Neural cell (in vitro differentiated cells): ENCODE results near the gene PRAMEF20. TPM values are rescaled to one million over a fixed set of nuclear protein-coding genes. Genes with fewer than 3 reads are reported as not detected.
"Not testable (repeated sequence)": the region's sequence is repeated elsewhere in the genome, so short reads cannot be mapped to it uniquely, and the experiment has no call there.

ENCODE experiments used
- H2AFZ ChIP-seq: fragments of 200-600, 300-800 bp; sonication (generic), shearing (Covaris generic); 2 replicates; pipeline ENCODE4 v1.6.0; 2014; ENCODE audit warnings: low read depth, mild to moderate bottlenecking, antibody characterized with exemption, low read length, moderate library complexity
- H3F3A ChIP-seq: fragments of 200-600 bp; shearing (Covaris generic); 2 replicates; pipeline ENCODE4 v1.6.1; 2016; ENCODE audit warnings: mild to moderate bottlenecking, moderate library complexity, mixed read lengths, antibody characterized with exemption, low read length; ENCODE audit not compliant: insufficient read depth, poor library complexity, severe bottlenecking
- H3K27ac ChIP-seq: fragments of 200-600, 300-800 bp; sonication (generic), shearing (Covaris generic); 2 replicates; pipeline ENCODE4 v1.5.1; 2014; ENCODE audit warnings: mild to moderate bottlenecking, low read length, moderate library complexity
- H3K27me3 ChIP-seq: fragments of 300-800, 200-600 bp; sonication (generic), shearing (Covaris generic); 2 replicates; pipeline ENCODE4 v1.6.0; 2014; ENCODE audit warnings: mild to moderate bottlenecking, low read depth, low read length, moderate library complexity; ENCODE audit not compliant: insufficient read depth
- H3K36me3 ChIP-seq: fragments of 300-800, 200-600 bp; sonication (generic), shearing (Covaris generic); 2 replicates; pipeline ENCODE4 v1.5.1; 2014; ENCODE audit warnings: mild to moderate bottlenecking, antibody characterized with exemption, low read length, moderate library complexity; ENCODE audit not compliant: insufficient read depth
- H3K4me2 ChIP-seq: fragments of 300-800, 200-600 bp; sonication (generic), shearing (Covaris generic); 2 replicates; pipeline ENCODE4 v1.6.0; 2014; ENCODE audit warnings: mild to moderate bottlenecking, low read length
- H3K4me3 ChIP-seq: fragments of 300-800, 200-600 bp; sonication (generic), shearing (Covaris generic); 2 replicates; pipeline ENCODE4 v1.5.1; 2014; ENCODE audit warnings: mild to moderate bottlenecking, low read length, moderate library complexity
- H3K79me2 ChIP-seq: fragments of 200-600 bp; shearing (Covaris generic); replicated peaks from 2 replicates; pipeline ENCODE4 v1.6.0; 2014; ENCODE audit warnings: mild to moderate bottlenecking, low read length, moderate library complexity; ENCODE audit not compliant: insufficient read depth
- H3K9ac ChIP-seq: fragments of 300-800, 200-600 bp; sonication (generic), shearing (Covaris generic); 2 replicates; pipeline ENCODE4 v1.6.1; 2016; ENCODE audit warnings: mild to moderate bottlenecking, low read length, mixed read lengths
- H3K9me2 ChIP-seq: fragments of 200-600 bp; shearing (Covaris generic); 2 replicates; pipeline ENCODE4 v1.6.1; 2016; ENCODE audit warnings: mild to moderate bottlenecking, low read length, mixed read lengths; ENCODE audit not compliant: insufficient read depth
- H3K9me3 ChIP-seq: fragments of 200-600, 300-800 bp; sonication (generic), shearing (Covaris generic); 2 replicates; pipeline ENCODE4 v1.6.1; 2016; ENCODE audit warnings: mild to moderate bottlenecking, mixed run types, low read length, moderate library complexity, mixed read lengths
- H4K20me1 ChIP-seq: fragments of 200-600 bp; shearing (Covaris generic); 2 replicates; pipeline ENCODE4 v1.6.1; 2016; ENCODE audit warnings: mild to moderate bottlenecking, mixed run types; ENCODE audit not compliant: insufficient read depth
- EP300 ChIP-seq: fragments of 450-650 bp; conservative IDR thresholded peaks from 2 replicates; pipeline ENCODE4 v1.6.1; 2014; ENCODE audit warnings: antibody characterized with exemption, mild to moderate bottlenecking, moderate library complexity; ENCODE audit not compliant: poor library complexity, severe bottlenecking
- EZH2 ChIP-seq: fragments of 200-600, 300-800 bp; shearing (Covaris generic), sonication (generic); IDR thresholded peaks from 2 replicates; pipeline ENCODE4 v1.6.1; 2014; ENCODE audit warnings: antibody characterized with exemption, low read length, borderline replicate concordance, mild to moderate bottlenecking; ENCODE audit not compliant: insufficient read depth, poor library complexity, severe bottlenecking
- MXI1 ChIP-seq: fragments of 450-650 bp; conservative IDR thresholded peaks from 2 replicates; pipeline ENCODE4 v1.6.1; 2014; ENCODE audit warnings: antibody characterized with exemption, mild to moderate bottlenecking; ENCODE audit not compliant: poor library complexity, severe bottlenecking
- POLR2AphosphoS5 ChIP-seq: IDR thresholded peaks from 2 replicates; pipeline ENCODE4 v1.6.1; 2012
- RAD21 ChIP-seq: fragments of 450-650 bp; conservative IDR thresholded peaks from 2 replicates; pipeline ENCODE4 v1.6.1; 2014; ENCODE audit warnings: antibody characterized with exemption, mild to moderate bottlenecking, moderate library complexity
- SMC3 ChIP-seq: fragments of 450-650 bp; conservative IDR thresholded peaks from 2 replicates; pipeline ENCODE4 v1.6.1; 2014; ENCODE audit warnings: antibody characterized with exemption, mild to moderate bottlenecking, moderate library complexity; ENCODE audit not compliant: poor library complexity
- TAF1 ChIP-seq: IDR thresholded peaks from 2 replicates; pipeline ENCODE4 v1.6.1; 2012; ENCODE audit warnings: low read depth
- polyA plus RNA-seq: library from polyadenylated mRNA; depleted of rRNA; stranded (reverse); fragments of >200 nt; gene quantifications from 2 replicates; pipeline ENCODE4 v1.2.3, GENCODE V29; 2014
- TF ChIP-seq, protein P1 (sequence below): fragments of 450-650 bp; IDR thresholded peaks from 2 replicates; pipeline ENCODE4 v1.5.1; 2014; ENCODE audit warnings: antibody characterized with exemption, mild to moderate bottlenecking, moderate library complexity; ENCODE audit not compliant: poor library complexity, severe bottlenecking
- TF ChIP-seq, protein P2 (sequence below): IDR thresholded peaks from 2 replicates; pipeline ENCODE4 v1.6.1; 2012; ENCODE audit warnings: borderline replicate concordance

Gene PRAMEF20
- polyA plus RNA-seq, 1 donor from 2014 or later = not detected

DNA sequence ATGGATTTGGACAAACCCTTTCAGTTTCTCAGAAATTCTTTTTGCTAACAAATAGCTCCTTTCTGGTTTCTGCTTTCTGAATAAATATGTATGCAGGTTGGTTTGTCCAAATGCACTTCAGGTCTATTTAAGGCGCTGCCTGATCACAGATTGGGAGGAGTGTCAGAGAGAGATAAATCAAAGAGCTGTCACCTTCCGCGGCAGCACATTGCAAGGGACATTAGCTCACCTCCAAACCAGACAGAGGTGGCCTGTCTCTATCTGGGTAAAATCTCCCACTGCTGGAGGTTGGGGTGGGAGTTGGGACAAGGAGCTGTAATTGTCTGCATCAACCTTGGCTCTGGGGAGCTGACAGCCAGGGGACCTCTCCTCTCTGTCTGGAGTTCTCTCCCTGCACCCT lies 25.2 kb downstream of the PRAMEF20 start:
- H3F3A ChIP-seq = no peaks in the 10 kb centered on the region
- H3K27me3 ChIP-seq = no peaks in the 10 kb centered on the region
- H4K20me1 ChIP-seq = no peaks in the 10 kb centered on the region
- TF ChIP-seq MXI1 (no peak), SMC3 (no peak), TAF1 (no peak), RAD21 (no peak), POLR2AphosphoS5 (no peak), EZH2 (no peak), EP300 (no peak)
- TF ChIP-seq, protein P1, sequence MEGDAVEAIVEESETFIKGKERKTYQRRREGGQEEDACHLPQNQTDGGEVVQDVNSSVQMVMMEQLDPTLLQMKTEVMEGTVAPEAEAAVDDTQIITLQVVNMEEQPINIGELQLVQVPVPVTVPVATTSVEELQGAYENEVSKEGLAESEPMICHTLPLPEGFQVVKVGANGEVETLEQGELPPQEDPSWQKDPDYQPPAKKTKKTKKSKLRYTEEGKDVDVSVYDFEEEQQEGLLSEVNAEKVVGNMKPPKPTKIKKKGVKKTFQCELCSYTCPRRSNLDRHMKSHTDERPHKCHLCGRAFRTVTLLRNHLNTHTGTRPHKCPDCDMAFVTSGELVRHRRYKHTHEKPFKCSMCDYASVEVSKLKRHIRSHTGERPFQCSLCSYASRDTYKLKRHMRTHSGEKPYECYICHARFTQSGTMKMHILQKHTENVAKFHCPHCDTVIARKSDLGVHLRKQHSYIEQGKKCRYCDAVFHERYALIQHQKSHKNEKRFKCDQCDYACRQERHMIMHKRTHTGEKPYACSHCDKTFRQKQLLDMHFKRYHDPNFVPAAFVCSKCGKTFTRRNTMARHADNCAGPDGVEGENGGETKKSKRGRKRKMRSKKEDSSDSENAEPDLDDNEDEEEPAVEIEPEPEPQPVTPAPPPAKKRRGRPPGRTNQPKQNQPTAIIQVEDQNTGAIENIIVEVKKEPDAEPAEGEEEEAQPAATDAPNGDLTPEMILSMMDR = no peak
- TF ChIP-seq, protein P2, sequence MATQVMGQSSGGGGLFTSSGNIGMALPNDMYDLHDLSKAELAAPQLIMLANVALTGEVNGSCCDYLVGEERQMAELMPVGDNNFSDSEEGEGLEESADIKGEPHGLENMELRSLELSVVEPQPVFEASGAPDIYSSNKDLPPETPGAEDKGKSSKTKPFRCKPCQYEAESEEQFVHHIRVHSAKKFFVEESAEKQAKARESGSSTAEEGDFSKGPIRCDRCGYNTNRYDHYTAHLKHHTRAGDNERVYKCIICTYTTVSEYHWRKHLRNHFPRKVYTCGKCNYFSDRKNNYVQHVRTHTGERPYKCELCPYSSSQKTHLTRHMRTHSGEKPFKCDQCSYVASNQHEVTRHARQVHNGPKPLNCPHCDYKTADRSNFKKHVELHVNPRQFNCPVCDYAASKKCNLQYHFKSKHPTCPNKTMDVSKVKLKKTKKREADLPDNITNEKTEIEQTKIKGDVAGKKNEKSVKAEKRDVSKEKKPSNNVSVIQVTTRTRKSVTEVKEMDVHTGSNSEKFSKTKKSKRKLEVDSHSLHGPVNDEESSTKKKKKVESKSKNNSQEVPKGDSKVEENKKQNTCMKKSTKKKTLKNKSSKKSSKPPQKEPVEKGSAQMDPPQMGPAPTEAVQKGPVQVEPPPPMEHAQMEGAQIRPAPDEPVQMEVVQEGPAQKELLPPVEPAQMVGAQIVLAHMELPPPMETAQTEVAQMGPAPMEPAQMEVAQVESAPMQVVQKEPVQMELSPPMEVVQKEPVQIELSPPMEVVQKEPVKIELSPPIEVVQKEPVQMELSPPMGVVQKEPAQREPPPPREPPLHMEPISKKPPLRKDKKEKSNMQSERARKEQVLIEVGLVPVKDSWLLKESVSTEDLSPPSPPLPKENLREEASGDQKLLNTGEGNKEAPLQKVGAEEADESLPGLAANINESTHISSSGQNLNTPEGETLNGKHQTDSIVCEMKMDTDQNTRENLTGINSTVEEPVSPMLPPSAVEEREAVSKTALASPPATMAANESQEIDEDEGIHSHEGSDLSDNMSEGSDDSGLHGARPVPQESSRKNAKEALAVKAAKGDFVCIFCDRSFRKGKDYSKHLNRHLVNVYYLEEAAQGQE = no peak
- H3K4me2 ChIP-seq = no peak overlapping the region
- no peak overlapping the region for H2AFZ ChIP-seq
- H3K4me3 ChIP-seq = no peak overlapping the region
- no peak overlapping the region for H3K27ac ChIP-seq
- no peak overlapping the region for H3K9ac ChIP-seq
- no peaks in the 10 kb centered on the region for H3K79me2 ChIP-seq
- no peaks in the 10 kb centered on the region for H3K9me2 ChIP-seq
- H3K9me3 ChIP-seq = no peaks in the 10 kb centered on the region
- H3K36me3 ChIP-seq = no peaks in the 10 kb centered on the region

DNA sequence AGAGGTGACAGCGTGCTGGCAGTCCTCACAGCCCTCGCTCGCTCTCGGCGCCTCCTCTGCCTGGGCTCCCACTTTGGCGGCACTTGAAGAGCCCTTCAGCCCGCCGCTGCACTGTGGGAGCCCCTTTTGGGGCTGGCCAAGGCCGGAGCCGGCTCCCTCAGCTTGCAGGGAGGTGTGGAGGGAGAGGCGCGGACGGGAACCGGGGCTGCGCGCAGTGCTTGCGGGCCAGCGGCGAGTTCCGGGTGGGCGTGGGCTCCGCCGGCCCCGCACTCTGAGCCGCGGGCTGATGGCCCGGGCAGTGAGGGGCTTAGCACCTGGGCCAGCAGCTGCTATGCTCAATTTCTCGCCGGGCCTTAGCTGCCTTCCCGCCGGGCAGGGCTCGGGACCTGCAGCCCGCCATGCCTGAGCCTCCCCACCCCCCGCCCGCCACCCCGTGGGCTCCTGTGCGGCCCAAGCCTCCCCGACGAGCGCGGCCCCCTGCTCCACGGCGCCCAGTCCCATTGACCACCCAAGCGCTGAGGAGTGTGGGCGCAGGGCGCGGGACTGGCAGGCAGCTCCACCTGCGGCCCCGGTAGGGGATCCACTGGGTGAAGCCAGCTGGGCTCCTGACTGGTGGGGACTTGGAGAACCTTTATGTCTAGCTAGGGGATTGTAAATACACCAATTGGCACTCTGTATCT lies 29.0 kb downstream of the PRAMEF20 start:
- not testable (repeated sequence) for H4K20me1 ChIP-seq, H3K4me2 ChIP-seq, H3K79me2 ChIP-seq, H3K27ac ChIP-seq, H3K9me2 ChIP-seq, H3K9me3 ChIP-seq, H2AFZ ChIP-seq, H3K27me3 ChIP-seq, H3K9ac ChIP-seq, H3K4me3 ChIP-seq, H3F3A ChIP-seq, H3K36me3 ChIP-seq
